GM21786 (cell line): ENCODE results near the gene STARD10.
"Not testable (repeated sequence)": the region's sequence is repeated elsewhere in the genome, so short reads cannot be mapped to it uniquely, and the experiment has no call there.

Source experiments
- ATAC-seq: cut with Tn5 transposase; IDR thresholded peaks from one replicate; pipeline ENCODE4 v1.9.1; 2021; ENCODE audit not compliant: unreplicated experiment

Gene STARD10

DNA sequence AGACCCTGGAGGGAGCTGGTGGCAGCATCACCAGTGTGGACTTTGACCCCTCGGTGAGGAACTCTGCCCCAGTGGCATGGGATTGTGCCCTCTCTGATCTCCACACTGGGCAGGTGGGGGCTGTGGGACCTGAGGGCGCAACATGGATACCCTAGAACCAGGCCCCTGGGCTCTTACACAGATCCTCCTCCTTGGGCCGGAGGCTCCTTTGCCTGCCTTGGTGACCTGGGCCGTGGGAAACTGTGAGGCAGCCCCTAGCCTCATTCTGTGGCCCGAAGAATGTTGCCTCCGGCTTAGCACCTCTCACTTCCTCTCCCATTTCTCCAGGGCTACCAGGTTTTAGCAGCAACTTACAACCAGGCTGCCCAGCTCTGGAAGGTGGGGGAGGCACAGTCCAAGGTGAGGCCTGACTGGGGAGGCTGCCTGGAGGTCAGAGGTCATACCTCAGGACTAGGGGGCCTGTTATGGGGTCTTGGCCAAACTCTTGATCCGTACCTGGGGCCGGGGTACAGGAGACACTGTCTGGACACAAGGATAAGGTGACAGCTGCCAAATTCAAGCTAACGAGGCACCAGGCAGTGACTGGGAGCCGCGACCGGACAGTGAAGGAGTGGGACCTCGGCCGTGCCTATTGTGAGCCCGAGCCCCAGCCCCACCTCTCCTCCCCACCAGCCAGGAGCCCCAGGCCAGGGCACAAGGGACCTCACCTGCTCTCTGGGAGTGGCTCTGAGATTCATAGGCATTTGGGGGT is 32.5 kb upstream of the STARD10 start:
- no peak for ATAC-seq

DNA sequence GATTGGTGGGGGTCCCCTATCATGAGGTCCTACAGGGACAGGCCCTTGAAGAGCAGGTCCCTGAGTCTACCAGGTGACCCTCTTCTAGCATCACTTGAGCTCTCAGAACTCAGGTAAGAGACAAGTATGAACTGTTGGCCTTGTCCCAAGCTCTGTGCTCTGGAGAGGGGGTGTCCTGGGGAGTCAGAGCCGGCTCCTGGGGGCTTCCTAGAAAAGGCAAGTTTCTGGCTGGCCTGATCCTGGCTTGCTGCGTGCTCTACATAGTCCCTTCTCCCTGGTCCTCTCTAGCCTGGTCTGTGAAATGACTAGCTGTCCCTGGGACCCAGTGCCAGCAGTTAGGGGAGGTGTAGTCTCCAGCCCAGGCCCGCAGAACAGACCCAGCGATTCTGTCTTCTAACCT is 31.8 kb upstream of the STARD10 start:
- no peak for ATAC-seq

DNA sequence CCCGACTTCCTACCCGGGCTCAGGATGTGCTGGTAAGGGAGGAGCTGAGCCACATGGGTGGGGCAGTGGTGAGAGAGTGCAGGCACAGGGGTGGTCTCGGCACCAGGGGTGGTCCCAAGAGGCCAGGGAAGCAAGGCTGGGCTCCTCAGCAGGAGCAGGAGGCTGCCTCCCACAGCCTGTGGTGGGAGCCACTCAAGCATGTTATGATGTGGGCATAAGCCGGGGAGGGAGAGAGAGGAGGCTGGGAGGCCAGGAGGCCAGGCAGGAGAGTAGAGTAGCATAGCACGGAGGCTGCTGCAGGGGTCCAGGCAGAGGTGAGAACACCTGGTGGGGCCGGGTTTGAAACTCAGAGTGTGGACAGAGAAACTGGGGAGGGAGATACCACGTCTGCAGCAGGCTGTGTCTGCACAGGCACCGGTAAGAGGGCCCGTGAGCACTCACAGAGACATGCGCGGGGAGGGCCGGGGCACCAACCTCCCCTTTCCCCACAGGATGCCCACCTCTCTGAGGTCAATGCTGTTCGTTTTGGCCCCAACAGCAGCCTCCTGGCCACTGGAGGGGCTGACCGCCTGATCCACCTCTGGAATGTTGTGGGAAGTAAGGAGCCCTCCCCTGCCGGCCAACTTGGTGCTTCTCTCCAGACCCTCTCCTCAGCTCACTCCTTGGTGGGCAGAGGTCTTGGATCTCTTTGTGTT is 31.1 kb upstream of the STARD10 start:
- no peak for ATAC-seq

DNA sequence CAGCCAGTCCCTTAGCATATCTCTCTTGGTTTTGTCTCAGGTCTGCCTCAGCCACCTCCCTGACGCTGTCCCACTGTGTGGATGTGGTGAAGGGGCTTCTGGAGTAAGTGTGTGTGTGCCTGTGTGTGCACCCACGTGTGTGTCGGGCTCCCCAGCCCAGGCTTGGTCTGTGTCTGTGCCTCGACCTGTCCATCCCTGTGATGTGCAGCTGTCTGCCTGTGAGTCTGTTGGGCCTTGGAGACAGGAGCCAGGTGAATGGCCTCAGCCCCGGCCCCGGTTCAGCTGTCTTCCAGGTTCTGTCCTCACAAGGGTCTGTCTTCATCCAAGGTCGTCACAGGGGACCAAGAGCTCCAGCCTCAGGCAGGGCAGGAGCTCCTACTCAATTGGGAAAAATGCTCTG is 30.2 kb upstream of the STARD10 start:
- ATAC-seq = no peak

DNA sequence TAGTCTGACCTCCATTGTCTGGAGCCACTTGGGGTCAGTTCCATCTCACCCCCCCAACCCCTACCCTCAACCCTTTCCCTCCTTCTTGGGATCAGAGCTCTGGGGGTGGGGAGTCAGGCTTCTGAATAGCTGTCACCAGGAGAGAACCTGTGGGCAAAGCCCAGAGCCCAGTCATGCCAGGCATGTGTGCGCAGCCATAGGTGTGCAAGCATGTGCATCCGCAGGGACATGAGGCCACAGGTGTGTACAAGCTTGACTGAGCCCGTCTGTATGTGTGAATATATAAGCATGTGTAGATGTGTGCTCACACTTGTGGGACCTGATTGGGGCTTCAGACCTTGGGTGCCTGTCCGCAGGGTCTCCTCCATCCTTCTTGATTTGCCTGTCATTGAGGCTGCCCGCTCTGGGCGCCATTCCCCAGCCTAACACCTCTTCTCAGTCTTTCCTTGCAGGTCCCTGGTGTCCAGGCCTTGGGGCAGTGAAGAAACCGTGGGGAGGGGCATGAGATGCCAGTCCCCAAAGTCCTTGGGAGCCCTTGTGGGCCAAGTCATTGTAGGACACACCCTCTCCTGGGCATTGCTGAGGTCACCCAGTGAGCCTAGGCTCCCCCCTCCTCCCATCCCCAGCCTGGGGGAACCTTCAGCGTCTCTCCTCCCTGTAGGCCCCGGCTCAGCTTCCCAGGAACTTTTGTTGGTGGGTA is 29.4 kb upstream of the STARD10 start:
- ATAC-seq = no peak

DNA sequence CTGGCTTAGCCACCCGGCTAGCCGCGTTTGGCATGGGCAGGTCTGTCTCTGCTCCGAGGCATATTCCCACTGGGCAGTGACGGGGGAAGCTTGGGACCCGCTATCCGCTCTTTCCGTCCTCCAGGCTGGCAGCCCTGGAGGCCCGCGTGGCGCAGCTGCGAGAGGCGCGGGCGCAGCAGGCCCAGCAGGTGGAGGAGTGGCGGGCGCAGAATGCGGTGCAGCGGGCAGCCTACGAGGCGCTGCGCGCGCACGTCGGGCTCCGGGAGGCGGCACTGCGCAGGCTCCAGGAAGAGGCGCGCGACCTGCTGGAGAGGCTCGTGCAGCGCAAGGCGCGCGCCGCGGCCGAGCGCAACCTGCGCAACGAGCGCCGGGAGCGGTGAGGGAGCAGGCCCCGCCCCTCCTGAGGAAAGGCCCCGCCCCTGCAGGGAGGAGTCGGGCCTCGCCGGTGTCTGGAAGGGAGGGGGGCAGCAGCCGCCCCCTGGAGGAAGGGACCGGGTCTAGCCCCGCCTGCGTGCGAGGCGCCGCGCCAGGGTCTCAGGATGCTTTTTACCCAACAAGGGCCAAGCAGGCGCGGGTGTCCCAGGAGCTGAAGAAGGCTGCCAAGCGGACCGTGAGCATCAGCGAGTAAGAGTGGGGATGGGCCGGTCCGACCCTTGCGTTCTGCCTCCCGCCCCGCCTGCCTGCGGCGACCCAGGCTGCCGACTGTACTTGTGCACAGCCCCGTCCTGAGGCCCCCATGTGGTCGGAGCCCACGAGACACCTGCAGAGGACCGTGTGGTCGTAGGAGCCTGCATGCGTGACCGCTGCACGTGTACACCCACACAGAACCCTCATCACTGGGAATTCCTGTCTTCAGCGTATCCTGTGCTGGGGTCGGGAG is 28.3 kb upstream of the STARD10 start:
- ATAC-seq = no peak

DNA sequence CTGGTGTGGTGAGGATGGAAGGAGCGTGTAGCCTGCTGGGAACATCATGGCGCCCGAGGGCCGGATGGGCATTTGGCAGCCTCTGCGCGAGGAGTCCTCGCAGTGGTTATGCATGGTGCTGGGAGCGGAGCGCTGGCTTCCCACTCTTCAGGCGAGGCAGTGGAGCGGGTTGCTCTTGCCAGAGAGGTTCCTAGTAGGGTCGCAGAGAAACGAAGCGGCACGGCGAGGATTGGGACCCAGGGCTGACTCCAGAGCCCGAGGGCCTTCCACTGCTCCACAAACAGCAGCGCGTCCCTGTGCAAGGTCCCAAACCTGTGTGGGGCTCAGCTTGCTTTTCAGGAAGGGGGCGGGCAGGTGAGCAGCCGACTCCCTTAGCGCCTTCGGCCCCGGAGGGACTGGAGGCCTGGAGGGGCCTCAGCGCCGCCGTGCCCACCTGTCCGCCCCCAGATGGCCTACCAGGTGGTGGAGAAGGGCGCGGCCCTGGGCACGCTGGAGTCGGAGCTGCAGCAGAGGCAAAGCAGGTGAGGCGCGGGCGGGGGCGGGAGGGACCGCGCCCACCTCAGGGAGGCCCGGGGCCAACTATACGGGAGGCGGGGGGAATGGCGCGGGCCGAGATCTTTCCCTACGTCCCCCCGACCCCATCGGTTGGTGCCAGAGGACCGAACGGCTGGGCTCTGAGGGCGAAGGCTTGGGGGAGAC is 27.5 kb upstream of the STARD10 start:
- no peak for ATAC-seq

DNA sequence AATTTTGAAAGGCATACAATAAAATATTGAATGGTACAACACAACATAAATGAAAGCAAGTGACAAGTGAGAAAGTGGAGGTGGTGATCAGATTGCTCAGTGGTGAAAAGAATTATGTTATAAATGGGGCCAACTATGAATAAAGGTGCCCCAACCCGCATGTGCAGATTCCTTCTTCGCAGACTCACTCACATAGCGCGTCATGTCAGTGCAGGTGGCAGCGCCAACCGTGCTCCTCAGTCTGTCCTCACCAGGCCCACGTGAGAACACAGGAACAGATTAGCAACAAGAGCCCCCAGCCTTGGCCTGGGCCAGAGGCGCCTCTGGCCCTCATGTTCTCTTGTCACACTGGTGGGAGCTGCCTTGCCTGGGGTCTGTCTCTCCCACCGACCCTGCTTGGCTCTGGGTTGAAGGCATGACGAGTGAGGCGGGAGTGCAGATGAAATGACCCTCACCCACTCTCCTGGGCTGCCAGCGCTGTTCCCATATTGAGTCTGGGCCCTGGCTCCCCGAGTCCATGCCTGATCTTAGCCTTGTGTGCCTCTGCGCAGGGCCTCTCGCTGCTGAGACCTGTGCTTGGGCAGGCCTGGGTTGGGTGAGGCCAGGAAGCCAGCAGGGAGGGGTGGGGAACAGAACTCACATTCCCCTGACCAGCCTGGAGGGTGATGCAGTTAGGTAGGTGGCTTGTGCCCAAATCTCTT is 26.7 kb upstream of the STARD10 start:
- no peak for ATAC-seq

DNA sequence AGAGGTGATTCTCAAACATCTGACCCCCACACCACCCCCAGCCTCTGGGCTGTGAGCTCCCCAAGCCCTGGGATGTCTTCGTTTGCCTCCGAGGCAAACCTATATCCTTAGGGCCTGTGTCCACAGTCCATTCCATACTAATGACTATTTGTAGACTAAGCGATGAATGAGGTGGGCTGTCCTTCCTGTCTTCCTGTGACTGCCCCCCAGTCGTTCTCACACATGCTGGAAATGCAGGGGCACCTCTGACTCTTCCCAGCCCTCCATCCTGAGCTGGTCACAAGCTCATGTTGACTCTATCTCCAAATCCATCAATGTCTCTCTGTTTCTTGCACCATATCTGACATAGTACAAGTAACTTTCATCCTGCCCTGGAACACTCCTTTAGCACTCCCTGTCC is 25.1 kb upstream of the STARD10 start:
- ATAC-seq = no peak

DNA sequence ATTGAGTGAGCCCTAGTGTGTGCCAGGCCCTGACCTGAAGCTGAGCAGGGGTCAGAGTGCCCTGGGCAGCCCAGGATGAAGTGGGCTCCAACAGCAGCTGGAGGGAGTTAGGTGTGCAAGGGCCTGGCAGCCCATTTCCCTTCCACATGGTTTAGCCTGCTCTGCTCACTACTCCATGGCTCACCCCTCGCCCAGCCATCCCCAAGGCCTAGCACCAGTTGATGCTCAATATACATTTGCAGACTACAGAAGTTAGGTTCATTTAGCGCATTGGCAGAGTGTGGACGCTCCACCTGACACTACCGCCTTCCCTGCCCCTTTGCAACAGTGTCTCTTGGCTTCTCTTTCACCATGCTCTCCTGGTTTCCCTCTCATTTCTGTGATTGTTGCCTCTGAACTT is 24.1 kb upstream of the STARD10 start:
- no peak for ATAC-seq

DNA sequence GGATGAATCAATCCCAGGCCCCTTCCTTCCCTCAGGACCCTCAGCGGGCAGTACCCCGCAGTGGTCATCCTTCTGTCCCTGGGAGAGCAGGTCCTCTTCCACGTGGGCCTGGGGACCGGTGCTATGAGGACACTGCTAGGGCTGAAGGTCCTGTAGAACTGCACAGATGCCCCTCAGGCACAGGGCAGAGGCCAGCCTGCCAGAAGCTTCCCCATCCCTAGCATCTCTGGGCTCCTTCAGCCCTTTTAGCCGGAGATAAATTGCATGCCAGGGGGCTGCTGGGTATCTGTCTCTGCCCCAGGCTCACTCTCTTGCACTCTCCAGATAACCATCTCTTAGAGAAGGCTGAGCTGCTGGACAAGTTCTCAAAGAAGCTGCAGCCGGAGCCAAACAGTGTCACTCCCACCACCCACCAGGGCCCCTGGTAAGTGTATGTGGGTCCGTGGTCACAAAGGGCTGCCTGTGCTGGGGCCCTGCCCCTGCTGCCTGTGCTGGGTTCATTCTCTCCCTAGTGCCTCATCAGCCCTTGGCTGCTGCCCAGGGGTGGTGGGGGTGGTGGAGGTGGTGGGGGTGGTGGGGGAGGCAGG is 22.6 kb upstream of the STARD10 start:
- ATAC-seq = no peak

DNA sequence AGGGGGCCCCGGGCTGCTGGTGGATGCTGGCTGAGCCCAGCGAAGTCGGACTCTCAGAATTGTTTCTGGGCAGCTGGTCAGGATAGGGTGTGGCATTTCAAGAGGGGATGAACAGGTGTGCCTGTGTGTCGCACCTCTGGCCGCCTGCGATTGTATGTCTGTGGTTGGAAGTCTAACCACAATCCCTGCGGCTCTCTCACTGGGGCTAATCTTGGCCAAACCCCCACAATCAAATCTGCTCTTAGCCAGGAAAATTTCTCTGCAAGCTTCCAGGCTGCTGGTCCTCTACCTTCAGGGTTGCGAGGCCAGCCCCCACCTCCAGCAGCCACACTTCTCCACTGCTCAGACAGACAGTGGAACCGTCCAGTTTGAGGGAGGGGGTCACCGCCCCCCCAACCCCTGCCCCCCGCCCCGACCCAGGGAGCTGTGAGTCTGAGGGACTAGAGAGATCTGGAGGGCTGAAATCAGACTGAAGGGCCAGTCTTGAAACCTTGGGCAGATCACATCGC is 21.3 kb upstream of the STARD10 start:
- no peak for ATAC-seq

DNA sequence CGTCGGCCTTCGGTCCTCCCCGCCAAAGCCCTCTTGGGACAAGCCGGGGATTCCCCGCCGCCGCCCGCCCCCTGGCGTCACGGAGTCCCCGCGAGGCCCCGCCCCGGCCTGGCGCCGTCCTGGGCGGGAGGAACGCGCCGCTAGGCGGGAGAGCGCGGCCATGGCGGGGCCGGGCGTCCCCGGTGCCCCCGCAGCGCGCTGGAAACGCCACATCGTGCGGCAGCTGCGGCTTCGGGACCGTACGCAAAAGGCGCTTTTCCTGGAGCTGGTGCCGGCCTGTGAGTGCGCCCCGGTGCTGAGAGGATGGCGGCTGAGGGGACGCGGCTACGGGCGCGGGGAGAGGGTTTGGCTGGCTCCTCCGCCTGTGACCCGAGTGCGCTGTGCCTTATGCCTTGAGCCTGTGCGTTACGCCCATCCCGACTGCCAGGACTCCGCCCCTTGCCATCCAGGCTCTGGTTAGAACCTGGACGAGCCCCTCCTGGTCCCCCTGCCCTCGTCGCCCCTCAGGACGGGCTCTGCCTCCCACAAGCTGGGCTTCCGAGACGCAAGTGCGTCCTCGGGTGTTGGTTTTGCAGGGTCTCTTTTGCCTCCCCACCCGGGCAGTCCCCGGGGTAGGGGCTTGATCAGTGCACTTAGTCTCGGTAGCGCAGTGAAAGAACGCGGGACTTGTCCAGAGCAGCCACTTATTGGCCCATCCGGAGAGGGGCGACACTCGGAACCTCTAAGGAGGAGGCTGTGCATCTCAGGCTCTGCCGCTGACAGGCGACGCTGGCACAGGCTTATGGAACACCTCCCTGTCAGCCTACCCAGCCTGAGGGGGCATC is 20.7 kb upstream of the STARD10 start, which contains the start of gene ATG16L2:
Gene ATG16L2, plus strand, starts transcription at position 126 of the 824 bp plus-strand sequence. Its CDS starts 35 bp downstream, at position 161.
- peak; percentile 49 for ATAC-seq

DNA sequence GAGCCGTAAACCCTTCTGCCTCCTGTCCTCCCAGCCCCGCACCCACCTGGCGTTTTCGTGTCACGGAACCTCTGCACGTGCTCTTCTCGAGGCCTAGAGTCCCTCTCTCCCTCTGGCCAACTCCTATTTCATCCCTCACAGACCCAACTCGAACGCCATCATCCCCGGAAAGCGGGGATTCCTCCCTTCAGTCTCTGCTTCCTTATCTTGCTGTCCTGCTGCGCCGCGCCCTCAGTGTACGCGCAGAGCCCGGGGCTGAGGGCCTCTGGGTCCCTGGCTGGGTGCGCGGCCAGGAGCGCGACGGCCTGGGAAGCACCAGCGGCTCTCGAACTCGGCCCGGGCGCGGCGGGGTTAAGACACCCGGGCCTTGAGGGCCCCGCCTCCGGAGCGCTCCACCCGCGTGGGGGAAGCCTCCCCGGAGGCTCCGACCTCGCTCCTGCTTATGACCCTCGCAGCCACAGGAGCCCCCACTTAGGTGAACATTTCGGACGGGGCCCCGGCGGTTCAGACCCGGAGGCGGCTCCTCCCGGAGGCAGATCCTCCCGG is 20.0 kb upstream of the STARD10 start:
- peak; percentile 45 for ATAC-seq

DNA sequence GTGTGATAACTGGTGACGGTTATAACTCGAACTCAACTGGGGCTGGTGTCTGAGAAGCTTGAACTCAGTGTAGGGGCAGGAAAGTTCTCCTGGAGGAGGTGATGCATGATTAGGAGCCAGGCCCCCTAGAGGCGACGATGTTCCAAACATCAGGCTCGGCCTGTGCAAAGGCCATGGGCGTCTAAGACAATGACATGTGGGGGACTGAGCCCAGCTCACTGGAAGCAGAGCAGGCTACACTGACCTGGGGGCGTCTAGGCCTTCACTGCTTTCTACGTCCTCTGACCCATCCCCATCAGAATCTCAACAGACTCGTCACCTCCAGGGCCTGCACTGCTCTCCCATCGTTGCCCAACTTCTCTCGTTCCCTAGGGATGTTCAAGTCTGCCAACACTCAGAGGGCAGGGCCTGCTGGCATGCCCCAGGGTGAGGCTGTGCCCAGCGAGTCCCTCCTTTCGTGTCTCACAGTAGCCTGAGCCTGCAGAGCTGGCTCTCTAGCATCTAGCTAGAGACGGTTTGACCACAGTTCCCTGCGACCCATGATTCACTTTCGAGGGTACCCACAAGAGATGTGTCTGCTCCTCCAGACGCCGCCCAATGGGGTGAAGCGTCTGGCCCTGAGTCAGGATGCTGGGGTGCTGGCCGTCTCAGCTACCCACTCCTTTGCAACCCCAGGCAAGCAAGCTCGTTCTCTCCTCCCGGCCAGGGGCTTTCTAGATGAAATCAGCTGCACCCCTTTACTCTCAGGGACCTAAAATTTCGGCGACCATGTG is 19.3 kb upstream of the STARD10 start:
- peak; percentile 25 for ATAC-seq

DNA sequence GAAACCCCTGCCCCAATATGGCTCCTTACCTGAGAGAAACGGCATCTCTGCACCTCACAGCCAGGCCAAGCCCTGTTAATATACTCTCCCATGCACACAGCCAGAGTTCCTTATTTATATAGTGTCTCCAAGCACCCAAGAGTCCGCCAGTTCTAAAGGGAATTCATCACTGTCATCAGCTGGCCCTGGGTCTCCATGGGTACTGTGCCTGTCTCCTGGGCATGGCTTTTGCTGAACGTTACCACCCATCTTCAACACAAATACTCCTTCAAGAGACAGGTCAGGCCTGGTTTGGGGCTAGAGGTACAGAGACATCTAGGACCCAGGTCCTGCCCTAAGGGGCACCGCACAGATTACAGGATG is 18.7 kb upstream of the STARD10 start:
- no peak for ATAC-seq

DNA sequence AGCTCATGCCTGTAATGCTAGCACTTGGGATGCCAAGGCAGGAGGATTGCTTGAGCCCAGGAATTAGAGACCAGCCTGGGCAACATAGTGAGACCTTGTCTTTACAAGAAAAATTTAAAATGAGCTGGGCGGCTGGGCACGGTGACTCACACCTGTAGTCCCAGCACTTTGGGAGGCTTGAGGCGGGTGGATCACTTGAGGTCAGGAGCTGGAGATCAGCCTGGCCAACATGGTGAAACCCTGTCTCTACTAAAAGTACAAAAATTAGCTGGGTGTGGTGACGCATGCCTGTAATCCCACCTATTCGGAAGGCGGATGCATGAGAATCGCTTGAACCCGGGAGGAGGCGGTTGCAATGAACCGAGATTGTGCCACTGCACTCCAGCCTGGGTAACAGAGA is 17.8 kb upstream of the STARD10 start:
- ATAC-seq = not testable (repeated sequence)
